ENCODE data around the gene LRRC74A.

Gene LRRC74A

GRCh38 chr14:76917745-76918255, 91.6 kb downstream of the LRRC74A start:
- in situ Hi-C loops (cut with MboI; ENCODE audit: low sequenced_read_pairs) = no loop called here

- in situ Hi-C loops (cut with MboI; ENCODE audit: low sequenced_read_pairs) = no loop called here
Observed at GRCh38 chr14:76918256-76918781, 92.1 kb downstream of the LRRC74A start.

GRCh38 chr14:76918782-76919394, 92.7 kb downstream of the LRRC74A start:
- in situ Hi-C loops (cut with MboI; ENCODE audit: low sequenced_read_pairs) = no loop called here

All from HL-60/S4 treated with retinoic acid at 250 ng/mL for 4 days and 3 days (cell line).